HG03342 (cell line): ENCODE data around the gene HYLS1.

Source experiments
- ATAC-seq: cut with Tn5 transposase; IDR thresholded peaks from one replicate; pipeline ENCODE4 v1.9.1; 2021; ENCODE audit warnings: mild to moderate bottlenecking, moderate library complexity; ENCODE audit not compliant: unreplicated experiment

HYLS1 gene

GRCh38 chr11:125948278-125949051, 61.0 kb downstream of the HYLS1 start:
- ATAC-seq, result no peak

DNA sequence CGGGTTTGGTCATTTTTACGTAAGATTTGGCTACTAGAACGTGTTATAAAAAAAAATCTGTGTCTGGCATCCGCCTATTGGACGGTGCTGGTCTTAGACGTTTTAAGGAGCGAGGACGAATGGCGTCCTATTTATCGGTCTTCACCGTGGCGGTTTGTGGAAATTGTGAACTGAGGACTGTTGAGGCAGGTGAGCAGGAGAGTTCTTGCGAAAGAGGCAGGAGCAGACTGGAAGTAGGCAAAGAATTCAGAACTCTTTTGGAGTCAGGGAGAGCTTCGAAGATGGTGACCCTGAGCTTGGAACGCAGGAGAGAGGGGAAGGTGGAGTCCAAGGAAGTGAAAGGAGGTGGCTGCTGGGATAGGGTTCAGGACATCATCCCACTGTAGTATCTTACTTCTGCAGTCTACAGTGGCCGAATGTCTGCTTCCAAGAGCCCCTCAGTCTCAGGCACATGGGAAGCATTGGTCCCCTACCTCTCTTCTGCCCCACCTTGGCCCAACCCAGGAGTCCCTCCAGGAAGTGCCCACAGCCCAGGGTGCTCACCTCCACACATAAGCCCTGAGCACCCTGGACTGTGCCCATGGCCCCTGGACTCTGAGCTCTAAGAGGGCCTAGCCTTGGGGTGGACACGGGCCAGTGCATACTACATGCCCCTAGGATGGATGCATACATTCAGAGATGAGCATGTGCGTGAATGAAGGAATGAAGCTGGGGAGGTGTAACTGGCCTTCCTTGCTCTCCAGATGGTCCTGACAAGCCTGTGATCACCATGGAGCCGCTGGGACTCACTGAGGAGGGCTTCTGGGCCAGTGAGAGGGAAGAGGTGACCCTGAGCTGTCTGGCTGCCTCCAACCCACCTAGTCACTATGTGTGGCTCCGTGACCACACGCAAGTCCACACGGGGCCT, 62.1 kb downstream of the HYLS1 start:
- no peak for ATAC-seq

- no peak for ATAC-seq
Measured at GRCh38 chr11:125950178-125950490, 62.7 kb downstream of the HYLS1 start.
